BLaER1 treated with 17β-estradiol and CSF1 and Interleukin-3, amounts not matched to agents 10 nM and 100 nM (cell line): ENCODE measurements around the gene LMNB1.
"Not testable (repeated sequence)": the region's sequence is repeated elsewhere in the genome, so short reads cannot be mapped to it uniquely, and the experiment has no call there.

ENCODE experiments used
- H3K27ac ChIP-seq, 11 experiments: shearing (Covaris generic); formaldehyde crosslinking; 2 replicates each; pipeline ENCODE4 v1.8.1; 2022
- H3K27me3 ChIP-seq, 11 experiments: shearing (Covaris generic); formaldehyde crosslinking; 2 replicates each; pipeline ENCODE4 v1.8.1; 2022
- H3K36me3 ChIP-seq, 11 experiments: shearing (Covaris generic); formaldehyde crosslinking; 2 replicates each; pipeline ENCODE4 v1.8.1; 2022
- H3K4me1 ChIP-seq, 10 experiments: shearing (Covaris generic); formaldehyde crosslinking; 2 replicates each; pipeline ENCODE4 v1.8.1; 2022
- H3K4me2 ChIP-seq, 11 experiments: shearing (Covaris generic); formaldehyde crosslinking; 2 replicates each; pipeline ENCODE4 v1.8.1; 2022
- H3K4me3 ChIP-seq, 10 experiments: shearing (Covaris generic); formaldehyde crosslinking; 2 replicates each; pipeline ENCODE4 v1.8.1; 2022
- H3K9ac ChIP-seq, 11 experiments: shearing (Covaris generic); formaldehyde crosslinking; 2 replicates each; pipeline ENCODE4 v1.8.1; 2022
- H3K9me3 ChIP-seq, 11 experiments: shearing (Covaris generic); formaldehyde crosslinking; replicated peaks in 1 of 11; 2 replicates each; pipeline ENCODE4 v1.8.1; 2022
- H4K20me1 ChIP-seq, 11 experiments: shearing (Covaris generic); formaldehyde crosslinking; 2 replicates each; pipeline ENCODE4 v1.8.1; 2022
- Cebpa-rat ChIP-seq, 11 experiments: shearing (Covaris generic); IDR thresholded peaks; 2 replicates each; pipeline ENCODE4 v1.8.1; 2022

LMNB1 gene

GRCh38 chr5:126810596-126811380, 33.9 kb downstream of the LMNB1 start:
- H3K9ac ChIP-seq: peak overlapping the region in 2 of 11 experiments; percentile 38; a peak in 5 of 22 replicates
- peaks cover 21 to 99% (median 58%) of the 10 kb centered on the region in 10 experiments for H3K4me1 ChIP-seq
- peak overlapping the region in 6 of 11 experiments; percentile 25 to 81 (median 62); a peak in 10 of 22 replicates for H3K4me2 ChIP-seq
- no peaks in the 10 kb centered on the region for H3K27me3 ChIP-seq
- H3K4me3 ChIP-seq: no peak overlapping the region
- peaks cover 0 to 99% (median 93%) of the 10 kb centered on the region in 11 experiments; a peak in 19 of 22 replicates for H3K36me3 ChIP-seq
- H4K20me1 ChIP-seq: peaks cover 0 to 86% (median 45%) of the 10 kb centered on the region in 11 experiments; a peak in 14 of 22 replicates
- H3K9me3 ChIP-seq: peaks cover 0 to 4% (median 0%) of the 10 kb centered on the region in 11 experiments; a peak in 1 of 22 replicates
- peak overlapping the region in 5 of 11 experiments; percentile 39 to 71 (median 42); a peak in 12 of 22 replicates for H3K27ac ChIP-seq
- TF ChIP-seq Cebpa-rat (IDR thresholded peaks at IDR 0.05): no peak

GRCh38 chr5:126811515-126812198, 34.7 kb downstream of the LMNB1 start:
- peak overlapping the region in 1 of 10 experiments; percentile 18; a peak in 1 of 20 replicates for H3K4me3 ChIP-seq
- H3K9me3 ChIP-seq: no peaks in the 10 kb centered on the region
- H3K9ac ChIP-seq: peak overlapping the region in 3 of 11 experiments; percentile 6 to 38 (median 38); a peak in 6 of 22 replicates
- no peak for TF ChIP-seq Cebpa-rat (IDR thresholded peaks at IDR 0.05)
- peaks cover 0 to 86% (median 43%) of the 10 kb centered on the region in 11 experiments; a peak in 14 of 22 replicates for H4K20me1 ChIP-seq
- peaks cover 0 to 99% (median 93%) of the 10 kb centered on the region in 11 experiments; a peak in 19 of 22 replicates for H3K36me3 ChIP-seq
- no peaks in the 10 kb centered on the region for H3K27me3 ChIP-seq
- peaks cover 13 to 92% (median 50%) of the 10 kb centered on the region in 10 experiments for H3K4me1 ChIP-seq
- peak overlapping the region in 6 of 11 experiments; percentile 25 to 81 (median 62); a peak in 11 of 22 replicates for H3K4me2 ChIP-seq
- peak overlapping the region in 5 of 11 experiments; percentile 39 to 71 (median 42); a peak in 11 of 22 replicates for H3K27ac ChIP-seq

GRCh38 chr5:126812199-126812570, 35.2 kb downstream of the LMNB1 start:
- no peak for TF ChIP-seq Cebpa-rat (IDR thresholded peaks at IDR 0.05)
- H3K36me3 ChIP-seq: peaks cover 0 to 99% (median 93%) of the 10 kb centered on the region in 11 experiments; a peak in 19 of 22 replicates
- H3K27me3 ChIP-seq: no peaks in the 10 kb centered on the region
- H3K9me3 ChIP-seq: no peaks in the 10 kb centered on the region
- peaks cover 7 to 87% (median 45%) of the 10 kb centered on the region in 10 experiments; a peak in 19 of 20 replicates for H3K4me1 ChIP-seq
- peak overlapping the region in 1 of 10 experiments; percentile 18; a peak in 1 of 20 replicates for H3K4me3 ChIP-seq
- H4K20me1 ChIP-seq: peaks cover 0 to 86% (median 40%) of the 10 kb centered on the region in 11 experiments; a peak in 14 of 22 replicates
- peak overlapping the region in 4 of 11 experiments; percentile 6 to 71 (median 45); a peak in 8 of 22 replicates for H3K27ac ChIP-seq
- H3K4me2 ChIP-seq: peak overlapping the region in 4 of 11 experiments; percentile 56 to 81 (median 74); a peak in 7 of 22 replicates
- peak overlapping the region in 3 of 11 experiments; percentile 6 to 29 (median 19); a peak in 2 of 22 replicates for H3K9ac ChIP-seq

- Histone ChIP-seq H3K36me3 (peaks cover 0 to 100% (median 100%) of the 10 kb centered on the region in 11 experiments; a peak in 19 of 22 replicates), H3K27ac (peak overlapping the region in 2 of 11 experiments; percentile 51 to 59; a peak in 3 of 22 replicates), H4K20me1 (peaks cover 0 to 93% (median 36%) of the 10 kb centered on the region in 11 experiments; a peak in 13 of 22 replicates), H3K4me1 (peaks cover 0 to 72% (median 29%) of the 10 kb centered on the region in 10 experiments; a peak in 13 of 20 replicates), H3K4me2 (peak overlapping the region in 2 of 11 experiments; percentile 55 to 81; a peak in 2 of 22 replicates)
- 0 out of 22 replicates have a peak, but pooled peaks of 1 of the 11 experiments have one; percentile 21 for TF ChIP-seq Cebpa-rat (IDR thresholded peaks at IDR 0.05)
- not testable (repeated sequence) for H3K9ac ChIP-seq, H3K27me3 ChIP-seq, H3K9me3 ChIP-seq, H3K4me3 ChIP-seq
These were observed 36.9 kb downstream of the LMNB1 start for GRCh38 chr5:126813799-126814198.

- TF ChIP-seq Cebpa-rat (IDR thresholded peaks at IDR 0.05): no peak
- Histone ChIP-seq H3K9me3 (no peaks in the 10 kb centered on the region), H3K27me3 (no peaks in the 10 kb centered on the region)
These were observed 37.9 kb downstream of the LMNB1 start for GRCh38 chr5:126814721-126815404.

GRCh38 chr5:126816649-126817048, 39.7 kb downstream of the LMNB1 start:
- Histone ChIP-seq H3K27ac (no peak overlapping the region), H3K36me3 (peaks cover 15 to 100% (median 100%) of the 10 kb centered on the region in 11 experiments; a peak in 21 of 22 replicates), H3K4me1 (peaks cover 0 to 43% (median 15%) of the 10 kb centered on the region in 10 experiments; a peak in 12 of 20 replicates), H3K9ac (no peak overlapping the region), H4K20me1 (peaks cover 0 to 90% (median 44%) of the 10 kb centered on the region in 11 experiments; a peak in 13 of 22 replicates), H3K4me2 (no peak overlapping the region), H3K4me3 (no peak overlapping the region), H3K27me3 (no peaks in the 10 kb centered on the region), H3K9me3 (no peaks in the 10 kb centered on the region)
- TF ChIP-seq Cebpa-rat (IDR thresholded peaks at IDR 0.05): no peak

More at GRCh38 chr5:126814721-126815404, 37.9 kb downstream of the LMNB1 start:
- Histone ChIP-seq H3K9ac (no peak overlapping the region; a peak in 1 of 22 replicates), H3K4me2 (peak overlapping the region in 5 of 11 experiments; percentile 17 to 81 (median 55); a peak in 7 of 22 replicates), H3K36me3 (peaks cover 0 to 100% (median 100%) of the 10 kb centered on the region in 11 experiments; a peak in 19 of 22 replicates), H3K4me1 (peaks cover 0 to 61% (median 26%) of the 10 kb centered on the region in 10 experiments; a peak in 13 of 20 replicates), H3K27ac (peak overlapping the region in 6 of 11 experiments; percentile 8 to 59 (median 32); a peak in 7 of 22 replicates), H3K4me3 (no peak overlapping the region), H4K20me1 (peaks cover 0 to 90% (median 36%) of the 10 kb centered on the region in 11 experiments; a peak in 13 of 22 replicates)

GRCh38 chr5:126818736-126819135, 41.8 kb downstream of the LMNB1 start:
- Histone ChIP-seq H4K20me1 (peaks cover 0 to 77% (median 42%) of the 10 kb centered on the region in 11 experiments; a peak in 13 of 22 replicates), H3K27ac (no peak overlapping the region), H3K4me1 (peaks cover 0 to 22% (median 9%) of the 10 kb centered on the region in 10 experiments; a peak in 11 of 20 replicates), H3K4me3 (no peak overlapping the region), H3K4me2 (no peak overlapping the region), H3K36me3 (peaks cover 21 to 100% (median 100%) of the 10 kb centered on the region in 11 experiments; a peak in 21 of 22 replicates), H3K9ac (no peak overlapping the region), H3K9me3 (no peaks in the 10 kb centered on the region), H3K27me3 (no peaks in the 10 kb centered on the region)
- no peak for TF ChIP-seq Cebpa-rat (IDR thresholded peaks at IDR 0.05)
